ENCODE measurements around the gene SULT2B1. TPM values are rescaled to one million over a fixed set of nuclear protein-coding genes. Genes with fewer than 3 reads are reported as not detected.

SULT2B1 gene
- total and polyA plus RNA-seq, 2 experiments from 2014 or later = not detected

GRCh38 chr19:48603449-48603848, 51.5 kb downstream of the SULT2B1 start:
- DNase-seq = no peak
- Histone ChIP-seq H3K4me2 (ENCODE audit: unreplicated experiment) (no peak overlapping the region), H2AFZ (no peak overlapping the region), H3K79me2 (ENCODE audit: insufficient read depth) (no peaks in the 10 kb centered on the region), H3K27ac (no peak overlapping the region), H3K9ac (no peak overlapping the region), H3K9me2 (ENCODE audit: insufficient read depth) (no peaks in the 10 kb centered on the region), H3K4me1 (ENCODE audit: insufficient read depth) (no peaks in the 10 kb centered on the region), H3K36me3 (ENCODE audit: low read depth) (no peaks in the 10 kb centered on the region), H3F3A (ENCODE audit: insufficient read depth) (no peaks in the 10 kb centered on the region), H4K20me1 (ENCODE audit: insufficient read depth) (no peaks in the 10 kb centered on the region), H3K4me3 (no peak overlapping the region), H3K9me3 (ENCODE audit: low read depth) (no peaks in the 10 kb centered on the region), H3K27me3 (replicated peaks; ENCODE audit: insufficient read depth) (no peaks in the 10 kb centered on the region; the same call in 1 of the 2 replicates)
- 85 to 93% methylated on average over 7 to 39 of the region's 39 CpGs for WGBS, 2 experiments (ENCODE audit: low coverage in 1 of 2, low lambda C conversion rate in 2 of 2, missing lambda C conversion rate in 2 of 2)
- TF ChIP-seq EZH2 (IDR thresholded peaks at IDR 0.05; ENCODE audit: insufficient read depth, poor library complexity, severe bottlenecking) = no peak
- TF ChIP-seq EZH2phosphoT487 (IDR thresholded peaks at IDR 0.05; ENCODE audit: insufficient read depth, low read depth) = no peak
- in situ Hi-C loops (cut with MboI) = no loop called here

GRCh38 chr19:48603850-48604249, 51.9 kb downstream of the SULT2B1 start:
- 75 to 79% methylated on average over 8 to 9 of the region's 9 CpGs for WGBS, 2 experiments (ENCODE audit: low coverage in 1 of 2, low lambda C conversion rate in 2 of 2, missing lambda C conversion rate in 2 of 2)
- no peak overlapping the region for H3K4me2 ChIP-seq (ENCODE audit: unreplicated experiment)
- H3K4me3 ChIP-seq = no peak overlapping the region
- H3K9ac ChIP-seq = no peak overlapping the region
- TF ChIP-seq EZH2 (IDR thresholded peaks at IDR 0.05; ENCODE audit: insufficient read depth, poor library complexity, severe bottlenecking) (no peak), EZH2phosphoT487 (IDR thresholded peaks at IDR 0.05; ENCODE audit: insufficient read depth, low read depth) (no peak)
- H3K9me3 ChIP-seq (ENCODE audit: low read depth) = no peaks in the 10 kb centered on the region
- H3K27ac ChIP-seq = no peak overlapping the region
- in situ Hi-C loops (cut with MboI) = no loop called here
- no peaks in the 10 kb centered on the region for H4K20me1 ChIP-seq (ENCODE audit: insufficient read depth)
- no peaks in the 10 kb centered on the region for H3F3A ChIP-seq (ENCODE audit: insufficient read depth)
- DNase-seq = no peak
- no peaks in the 10 kb centered on the region for H3K4me1 ChIP-seq (ENCODE audit: insufficient read depth)
- H2AFZ ChIP-seq = no peak overlapping the region
- H3K36me3 ChIP-seq (ENCODE audit: low read depth) = no peaks in the 10 kb centered on the region
- H3K79me2 ChIP-seq (ENCODE audit: insufficient read depth) = no peaks in the 10 kb centered on the region
- no peaks in the 10 kb centered on the region for H3K27me3 ChIP-seq (replicated peaks; ENCODE audit: insufficient read depth)
- H3K9me2 ChIP-seq (ENCODE audit: insufficient read depth) = no peaks in the 10 kb centered on the region

- Histone ChIP-seq H2AFZ (no peak within 1 kb of the TSS), H3K9me3 (ENCODE audit: low read depth) (no peaks in the 10 kb centered on the region), H3K27ac (no peak within 1 kb of the TSS), H3K79me2 (ENCODE audit: insufficient read depth) (no peaks in the 10 kb centered on the region), H3K27me3 (replicated peaks; ENCODE audit: insufficient read depth) (no peaks in the 10 kb centered on the region), H3K4me1 (ENCODE audit: insufficient read depth) (no peaks in the 10 kb centered on the region), H3K9ac (no peak within 1 kb of the TSS), H3K9me2 (ENCODE audit: insufficient read depth) (no peaks in the 10 kb centered on the region), H3K36me3 (ENCODE audit: low read depth) (no peaks in the 10 kb centered on the region), H3F3A (ENCODE audit: insufficient read depth) (no peaks in the 10 kb centered on the region), H3K4me3 (no peak within 1 kb of the TSS), H4K20me1 (ENCODE audit: insufficient read depth) (no peaks in the 10 kb centered on the region), H3K4me2 (ENCODE audit: unreplicated experiment) (no peak within 1 kb of the TSS)
- TF ChIP-seq EZH2phosphoT487 (IDR thresholded peaks at IDR 0.05; ENCODE audit: insufficient read depth, low read depth) (no peak), EZH2 (IDR thresholded peaks at IDR 0.05; ENCODE audit: insufficient read depth, poor library complexity, severe bottlenecking) (no peak)
- in situ Hi-C loops (cut with MboI) = no loop called here
- no peak for DNase-seq
- WGBS, 2 experiments (ENCODE audit: low coverage in 1 of 2, low lambda C conversion rate in 2 of 2, missing lambda C conversion rate in 2 of 2) = 87 to 88% methylated on average over 38 to 39 of the region's 39 CpGs
Measured at GRCh38 chr19:48606463-48607358, 54.7 kb downstream of the SULT2B1 start, which contains the start of gene SPACA4. Gene SPACA4 (plus strand): TSS chr19:48606742. CDS start chr19:48606979, 237 bp downstream.

- Histone ChIP-seq H3K4me1 (ENCODE audit: insufficient read depth) (no peaks in the 10 kb centered on the region), H3K36me3 (ENCODE audit: low read depth) (no peaks in the 10 kb centered on the region), H3K79me2 (ENCODE audit: insufficient read depth) (no peaks in the 10 kb centered on the region), H4K20me1 (ENCODE audit: insufficient read depth) (no peaks in the 10 kb centered on the region), H3K27ac (no peak overlapping the region), H3K4me2 (ENCODE audit: unreplicated experiment) (no peak overlapping the region), H3K9me2 (ENCODE audit: insufficient read depth) (no peaks in the 10 kb centered on the region), H3K4me3 (no peak overlapping the region), H2AFZ (no peak overlapping the region), H3K9me3 (ENCODE audit: low read depth) (no peaks in the 10 kb centered on the region), H3K9ac (no peak overlapping the region), H3F3A (ENCODE audit: insufficient read depth) (no peaks in the 10 kb centered on the region), H3K27me3 (replicated peaks; ENCODE audit: insufficient read depth) (no peaks in the 10 kb centered on the region)
- DNase-seq = no peak
- in situ Hi-C loops (cut with MboI) = no loop called here
- 75 to 78% methylated on average over 7 of the region's 7 CpGs for WGBS, 2 experiments (ENCODE audit: low coverage in 1 of 2, low lambda C conversion rate in 2 of 2, missing lambda C conversion rate in 2 of 2)
- TF ChIP-seq EZH2phosphoT487 (IDR thresholded peaks at IDR 0.05; ENCODE audit: insufficient read depth, low read depth) (no peak), EZH2 (IDR thresholded peaks at IDR 0.05; ENCODE audit: insufficient read depth, poor library complexity, severe bottlenecking) (no peak)
Measured at GRCh38 chr19:48607359-48607755, 55.4 kb downstream of the SULT2B1 start.
